ENCODE measurements around the gene MED13L. TPM values are rescaled to one million over a fixed set of nuclear protein-coding genes. Genes with fewer than 3 reads are reported as not detected.

The MED13L gene
- polyA plus RNA-seq, 1 donor (not counting 4 experiments of a cell fraction or from before 2014, with no cell fraction given): 31.7 TPM

- FAIRE-seq (no peak), DNase-seq (ENCODE audit: low read depth, low spot score) (no peak)
- H3K4me1 ChIP-seq (ENCODE audit: control insufficient read depth, extremely low read depth, insufficient read depth, low read length): no peaks in the 10 kb centered on the region
- TF ChIP-seq EZH2 (IDR thresholded peaks at IDR 0.05; ENCODE audit: low read length): no peak
- TF ChIP-seq, protein P1, sequence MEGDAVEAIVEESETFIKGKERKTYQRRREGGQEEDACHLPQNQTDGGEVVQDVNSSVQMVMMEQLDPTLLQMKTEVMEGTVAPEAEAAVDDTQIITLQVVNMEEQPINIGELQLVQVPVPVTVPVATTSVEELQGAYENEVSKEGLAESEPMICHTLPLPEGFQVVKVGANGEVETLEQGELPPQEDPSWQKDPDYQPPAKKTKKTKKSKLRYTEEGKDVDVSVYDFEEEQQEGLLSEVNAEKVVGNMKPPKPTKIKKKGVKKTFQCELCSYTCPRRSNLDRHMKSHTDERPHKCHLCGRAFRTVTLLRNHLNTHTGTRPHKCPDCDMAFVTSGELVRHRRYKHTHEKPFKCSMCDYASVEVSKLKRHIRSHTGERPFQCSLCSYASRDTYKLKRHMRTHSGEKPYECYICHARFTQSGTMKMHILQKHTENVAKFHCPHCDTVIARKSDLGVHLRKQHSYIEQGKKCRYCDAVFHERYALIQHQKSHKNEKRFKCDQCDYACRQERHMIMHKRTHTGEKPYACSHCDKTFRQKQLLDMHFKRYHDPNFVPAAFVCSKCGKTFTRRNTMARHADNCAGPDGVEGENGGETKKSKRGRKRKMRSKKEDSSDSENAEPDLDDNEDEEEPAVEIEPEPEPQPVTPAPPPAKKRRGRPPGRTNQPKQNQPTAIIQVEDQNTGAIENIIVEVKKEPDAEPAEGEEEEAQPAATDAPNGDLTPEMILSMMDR (optimal IDR thresholded peaks at IDR 0.05 in 1 of 3, IDR thresholded peaks at IDR 0.05 in 1 of 3, conservative IDR thresholded peaks at IDR 0.05 in 1 of 3; ENCODE audit: extremely low read depth in 1 of 3, insufficient read depth in 2 of 3, low read length in 3 of 3): no peak
- no peak overlapping the region for H3K27ac ChIP-seq (ENCODE audit: control insufficient read depth, insufficient read depth, low read length)
- no peak overlapping the region for H3K4me2 ChIP-seq (ENCODE audit: control insufficient read depth, extremely low read depth, insufficient read depth, low read depth, low read length)
- no peak overlapping the region for H3K9ac ChIP-seq (ENCODE audit: control insufficient read depth, extremely low read depth, insufficient read depth, low read length)
- H3K36me3 ChIP-seq (ENCODE audit: control insufficient read depth in 2 of 2, extremely low read depth in 1 of 2, insufficient read depth in 2 of 2, low read length in 2 of 2): peaks cover 0 to 1% of the 10 kb centered on the region in 2 experiments
- peaks cover 83% of the 10 kb centered on the region for H3K79me2 ChIP-seq (ENCODE audit: control insufficient read depth, insufficient read depth, low read length)
- dilution Hi-C loops (cut with MboI; ENCODE audit: extremely low pct_ligation_motif_present, low sequenced_read_pairs): no loop called here
- H3K4me3 ChIP-seq (ENCODE audit: control insufficient read depth in 2 of 3, extremely low read depth in 1 of 3, insufficient read depth in 2 of 3, low read depth in 1 of 3, low read length in 3 of 3): no peak overlapping the region
- peaks cover 2% of the 10 kb centered on the region for H3K9me1 ChIP-seq (ENCODE audit: control insufficient read depth, extremely low read depth, insufficient read depth, low read length)
- H3K9me3 ChIP-seq (ENCODE audit: control insufficient read depth, low read depth, low read length): no peaks in the 10 kb centered on the region
- no peak overlapping the region for H2AFZ ChIP-seq (ENCODE audit: control insufficient read depth, low read length)
- no peaks in the 10 kb centered on the region for H3K27me3 ChIP-seq (ENCODE audit: control insufficient read depth, extremely low read depth, insufficient read depth, low read length)
- H4K20me1 ChIP-seq (ENCODE audit: control insufficient read depth, extremely low read depth, insufficient read depth, low read length): peaks cover under 1% of the 10 kb centered on the region
Measured at GRCh38 chr12:116201908-116202307, 75.6 kb downstream of the MED13L start.

DNA sequence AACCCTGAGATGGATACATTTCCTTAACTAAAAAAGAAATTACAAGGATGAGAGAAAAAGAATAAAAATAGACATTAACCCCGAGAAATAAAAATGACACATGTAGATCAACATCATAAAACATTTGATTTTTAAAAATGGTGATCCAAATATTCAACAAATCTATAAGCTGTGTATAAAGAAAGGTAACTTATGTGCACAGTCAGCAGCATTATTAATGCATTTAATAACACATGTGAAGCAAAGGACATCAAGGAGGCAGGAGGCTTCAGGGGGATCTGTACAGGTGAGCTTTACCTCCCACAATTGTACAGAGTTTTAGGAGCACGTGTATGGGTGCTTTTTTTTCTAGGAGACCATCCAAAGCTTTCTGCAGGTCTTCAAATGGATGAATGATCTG lies 76.1 kb downstream of the MED13L start:
- no peak overlapping the region for H3K4me3 ChIP-seq (ENCODE audit: control insufficient read depth in 2 of 3, extremely low read depth in 1 of 3, insufficient read depth in 2 of 3, low read depth in 1 of 3, low read length in 3 of 3)
- DNase-seq (ENCODE audit: low read depth, low spot score) (no peak), FAIRE-seq (no peak)
- peaks cover 0 to 1% of the 10 kb centered on the region in 2 experiments for H3K36me3 ChIP-seq (ENCODE audit: control insufficient read depth in 2 of 2, extremely low read depth in 1 of 2, insufficient read depth in 2 of 2, low read length in 2 of 2)
- no peaks in the 10 kb centered on the region for H3K27me3 ChIP-seq (ENCODE audit: control insufficient read depth, extremely low read depth, insufficient read depth, low read length)
- H3K27ac ChIP-seq (ENCODE audit: control insufficient read depth, insufficient read depth, low read length): no peak overlapping the region
- no peaks in the 10 kb centered on the region for H4K20me1 ChIP-seq (ENCODE audit: control insufficient read depth, extremely low read depth, insufficient read depth, low read length)
- no peak overlapping the region for H3K9ac ChIP-seq (ENCODE audit: control insufficient read depth, extremely low read depth, insufficient read depth, low read length)
- peaks cover 2% of the 10 kb centered on the region for H3K9me1 ChIP-seq (ENCODE audit: control insufficient read depth, extremely low read depth, insufficient read depth, low read length)
- no peaks in the 10 kb centered on the region for H3K9me3 ChIP-seq (ENCODE audit: control insufficient read depth, low read depth, low read length)
- no peaks in the 10 kb centered on the region for H3K4me1 ChIP-seq (ENCODE audit: control insufficient read depth, extremely low read depth, insufficient read depth, low read length)
- no peak overlapping the region for H3K4me2 ChIP-seq (ENCODE audit: control insufficient read depth, extremely low read depth, insufficient read depth, low read depth, low read length)
- no peak overlapping the region for H2AFZ ChIP-seq (ENCODE audit: control insufficient read depth, low read length)
- dilution Hi-C loops (cut with MboI; ENCODE audit: extremely low pct_ligation_motif_present, low sequenced_read_pairs): no loop called here
- H3K79me2 ChIP-seq (ENCODE audit: control insufficient read depth, insufficient read depth, low read length): peaks cover 83% of the 10 kb centered on the region
- TF ChIP-seq, protein P1 (optimal IDR thresholded peaks at IDR 0.05 in 1 of 3, IDR thresholded peaks at IDR 0.05 in 1 of 3, conservative IDR thresholded peaks at IDR 0.05 in 1 of 3; ENCODE audit: extremely low read depth in 1 of 3, insufficient read depth in 2 of 3, low read length in 3 of 3): no peak
- no peak for TF ChIP-seq EZH2 (IDR thresholded peaks at IDR 0.05; ENCODE audit: low read length)

Measured in keratinocyte (primary cell).